ENCODE results near the gene KDELR1.

KDELR1 gene

GRCh38 chr19:48371367-48371766, 20.0 kb downstream of the KDELR1 start:
- no peak for DNase-seq (ENCODE audit: low read depth)

- no peak for DNase-seq (ENCODE audit: low read depth)
Measured at GRCh38 chr19:48370955-48371354, 20.4 kb downstream of the KDELR1 start.

GRCh38 chr19:48368936-48369335, 22.4 kb downstream of the KDELR1 start:
- DNase-seq (ENCODE audit: low read depth) = no peak

GRCh38 chr19:48367855-48368254, 23.5 kb downstream of the KDELR1 start:
- DNase-seq (ENCODE audit: low read depth) = no peak

- no peak for DNase-seq (ENCODE audit: low read depth)
Measured at GRCh38 chr19:48365602-48366001, 25.7 kb downstream of the KDELR1 start.

GRCh38 chr19:48364598-48365348, 26.6 kb downstream of the KDELR1 start:
- DNase-seq (ENCODE audit: low read depth) = no peak

GRCh38 chr19:48363810-48364597, 27.3 kb downstream of the KDELR1 start, which contains the start of the genes SYNGR4 and TMEM143:
TSS of gene SYNGR4 (plus strand) at chr19:48364367. CDS start at chr19:48365843, 1,476 bp downstream.
TSS of gene TMEM143 (minus strand) at chr19:48363940. CDS start at chr19:48363920, 20 bp downstream.
- peak; percentile 100 for DNase-seq (ENCODE audit: low read depth)

GRCh38 chr19:48363500-48363809, 27.9 kb downstream of the KDELR1 start:
- DNase-seq (ENCODE audit: low read depth) = no peak

GRCh38 chr19:48362716-48363499, 28.4 kb downstream of the KDELR1 start:
- DNase-seq (ENCODE audit: low read depth) = peak; percentile 93

GRCh38 chr19:48361912-48362311, 29.4 kb downstream of the KDELR1 start:
- DNase-seq (ENCODE audit: low read depth) = no peak

- no peak for DNase-seq (ENCODE audit: low read depth)
Measured at GRCh38 chr19:48359123-48359522, 32.2 kb downstream of the KDELR1 start.

GRCh38 chr19:48355365-48355954, 35.9 kb downstream of the KDELR1 start:
- DNase-seq (ENCODE audit: low read depth) = no peak

GRCh38 chr19:48354332-48354992, 36.9 kb downstream of the KDELR1 start:
- DNase-seq (ENCODE audit: low read depth) = no peak

GRCh38 chr19:48353677-48354076, 37.7 kb downstream of the KDELR1 start:
- no peak for DNase-seq (ENCODE audit: low read depth)

GRCh38 chr19:48351341-48351752, 40.0 kb downstream of the KDELR1 start:
- no peak for DNase-seq (ENCODE audit: low read depth)

- DNase-seq (ENCODE audit: low read depth) = no peak
Measured at GRCh38 chr19:48350856-48351255, 40.5 kb downstream of the KDELR1 start.

GRCh38 chr19:48348737-48349136, 42.6 kb downstream of the KDELR1 start:
- no peak for DNase-seq (ENCODE audit: low read depth)

- no peak for DNase-seq (ENCODE audit: low read depth)
Measured at GRCh38 chr19:48348045-48348444, 43.3 kb downstream of the KDELR1 start.

GRCh38 chr19:48346191-48346590, 45.2 kb downstream of the KDELR1 start:
- no peak for DNase-seq (ENCODE audit: low read depth)

- no peak for DNase-seq (ENCODE audit: low read depth)
Measured at GRCh38 chr19:48344892-48345291, 46.5 kb downstream of the KDELR1 start.

- DNase-seq (ENCODE audit: low read depth) = no peak
Measured at GRCh38 chr19:48342841-48343540, 48.4 kb downstream of the KDELR1 start.
